Measurements from ENCODE around the gene NAA15. TPM values are rescaled to one million over a fixed set of nuclear protein-coding genes. Genes with fewer than 3 reads are reported as not detected.

Gene NAA15
- total RNA-seq, 1 donor from 2014 or later, result 11.3 TPM

Other genes with a start within 250 kb of the NAA15 start
- gene ELF2, start 124.3 kb upstream of the NAA15 start, total RNA-seq, result 14.3 TPM
- 0.13 TPM for gene MGARP, start 21.3 kb upstream of the NAA15 start, total RNA-seq
- 29.1 TPM for gene NDUFC1, start 972 bp downstream of the NAA15 start, total RNA-seq
- gene RAB33B, start 152.6 kb downstream of the NAA15 start, total RNA-seq, result 12.4 TPM

Data from left lobe of liver (tissue), 1 donor.